ENCODE results near the gene YPEL1. TPM values are rescaled to one million over a fixed set of nuclear protein-coding genes. Genes with fewer than 3 reads are reported as not detected.

The YPEL1 gene
- total and polyA plus RNA-seq, 2 of the 13 experiments (the other 11 are each of a cell fraction or from before 2014, with no cell fraction given), result 0.33 to 2.5 TPM

DNA sequence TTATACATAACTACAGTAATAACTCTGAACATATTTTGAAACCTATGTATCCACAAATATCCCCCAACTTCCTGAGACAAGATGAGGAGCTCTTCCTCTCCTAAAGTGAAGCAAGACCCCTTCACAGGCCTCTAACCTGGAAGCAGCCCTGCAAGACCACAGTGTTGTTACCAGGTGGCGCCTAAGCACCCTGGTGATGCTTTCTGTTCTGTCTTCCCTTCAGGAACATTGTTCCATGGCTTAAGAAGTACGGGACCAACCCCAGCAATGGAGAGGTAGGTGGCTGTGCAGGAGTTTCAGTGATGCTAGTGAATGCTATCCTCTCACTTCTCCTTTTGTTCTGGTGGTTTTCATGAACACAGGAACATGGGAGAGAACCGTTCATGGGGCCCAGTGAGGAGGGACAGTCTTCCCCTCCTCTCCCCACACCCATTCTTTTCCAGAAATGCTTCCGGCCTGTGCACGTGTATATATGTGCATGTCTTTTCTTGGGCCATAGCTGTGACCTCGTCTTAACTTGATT is 63.4 kb downstream of the YPEL1 start (continued):
- TF ChIP-seq ZNF792 (CRISPR knock-in tag; IDR thresholded peaks at IDR 0.05), result no peak
- no peak for TF ChIP-seq ZSCAN20 (CRISPR knock-in tag; IDR thresholded peaks at IDR 0.05; ENCODE audit: borderline replicate concordance)
- TF ChIP-seq, protein P1, sequence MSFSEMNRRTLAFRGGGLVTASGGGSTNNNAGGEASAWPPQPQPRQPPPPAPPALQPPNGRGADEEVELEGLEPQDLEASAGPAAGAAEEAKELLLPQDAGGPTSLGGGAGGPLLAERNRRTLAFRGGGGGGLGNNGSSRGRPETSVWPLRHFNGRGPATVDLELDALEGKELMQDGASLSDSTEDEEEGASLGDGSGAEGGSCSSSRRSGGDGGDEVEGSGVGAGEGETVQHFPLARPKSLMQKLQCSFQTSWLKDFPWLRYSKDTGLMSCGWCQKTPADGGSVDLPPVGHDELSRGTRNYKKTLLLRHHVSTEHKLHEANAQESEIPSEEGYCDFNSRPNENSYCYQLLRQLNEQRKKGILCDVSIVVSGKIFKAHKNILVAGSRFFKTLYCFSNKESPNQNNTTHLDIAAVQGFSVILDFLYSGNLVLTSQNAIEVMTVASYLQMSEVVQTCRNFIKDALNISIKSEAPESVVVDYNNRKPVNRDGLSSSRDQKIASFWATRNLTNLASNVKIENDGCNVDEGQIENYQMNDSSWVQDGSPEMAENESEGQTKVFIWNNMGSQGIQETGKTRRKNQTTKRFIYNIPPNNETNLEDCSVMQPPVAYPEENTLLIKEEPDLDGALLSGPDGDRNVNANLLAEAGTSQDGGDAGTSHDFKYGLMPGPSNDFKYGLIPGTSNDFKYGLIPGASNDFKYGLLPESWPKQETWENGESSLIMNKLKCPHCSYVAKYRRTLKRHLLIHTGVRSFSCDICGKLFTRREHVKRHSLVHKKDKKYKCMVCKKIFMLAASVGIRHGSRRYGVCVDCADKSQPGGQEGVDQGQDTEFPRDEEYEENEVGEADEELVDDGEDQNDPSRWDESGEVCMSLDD (CRISPR knock-in tag; IDR thresholded peaks at IDR 0.05; ENCODE audit: borderline replicate concordance), result no peak
- no peak for TF ChIP-seq YEATS4 (CRISPR knock-in tag; IDR thresholded peaks at IDR 0.05; ENCODE audit: borderline replicate concordance)
- no peak for TF ChIP-seq THYN1 (CRISPR knock-in tag; IDR thresholded peaks at IDR 0.05; ENCODE audit: borderline replicate concordance, low read depth)
- TF ChIP-seq RFX1 (IDR thresholded peaks at IDR 0.05), result no peak
- no peak for TF ChIP-seq TSC22D2 (CRISPR knock-in tag; IDR thresholded peaks at IDR 0.05; ENCODE audit: borderline replicate concordance)
- TF ChIP-seq ZNF557 (CRISPR knock-in tag; IDR thresholded peaks at IDR 0.05), result no peak
- no peak for TF ChIP-seq RARA (CRISPR knock-in tag; IDR thresholded peaks at IDR 0.05)
- no peak for TF ChIP-seq NR2C2 (CRISPR knock-in tag; IDR thresholded peaks at IDR 0.05; ENCODE audit: borderline replicate concordance)
- TF ChIP-seq ZNF550 (CRISPR knock-in tag; IDR thresholded peaks at IDR 0.05; ENCODE audit: borderline replicate concordance), result no peak

DNA sequence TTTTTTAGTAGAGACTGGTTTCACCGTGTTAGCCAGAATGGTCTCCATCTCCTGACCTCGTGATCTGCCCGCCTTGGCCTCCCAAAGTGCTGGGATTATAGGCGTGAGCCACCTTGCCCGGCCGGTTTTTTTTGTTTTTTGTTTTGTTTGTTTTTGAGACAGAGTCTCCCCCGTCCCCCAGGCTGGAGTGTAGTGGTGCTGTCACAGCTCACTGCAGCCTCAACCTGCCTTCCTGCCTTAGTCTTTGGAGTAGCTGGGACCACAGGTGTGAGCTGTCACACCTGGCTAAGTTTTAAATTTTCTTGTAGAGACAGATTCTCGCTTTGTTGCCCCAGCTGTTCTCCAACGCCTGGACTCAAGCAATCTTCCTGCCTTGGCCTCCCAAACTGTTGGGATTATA is 66.6 kb downstream of the YPEL1 start:
- intact Hi-C loops (cut with micrococcal nuclease; ENCODE audit: unreplicated experiment), result no loop called here
- CTCF ChIA-PET (ENCODE audit: low intra/inter-chr PET ratio, low total read pairs), result no interaction called here
- TF ChIP-seq ZNF530 (CRISPR knock-in tag; IDR thresholded peaks at IDR 0.05; ENCODE audit: low read depth) (no peak), RCOR2 (CRISPR knock-in tag; IDR thresholded peaks at IDR 0.05) (no peak), ZNF160 (CRISPR knock-in tag; IDR thresholded peaks at IDR 0.05) (no peak), RELA (CRISPR knock-in tag; IDR thresholded peaks at IDR 0.05) (no peak), TMF1 (CRISPR knock-in tag; IDR thresholded peaks at IDR 0.05; ENCODE audit: low read depth) (no peak), MAFG (CRISPR knock-in tag; IDR thresholded peaks at IDR 0.05) (no peak), NPAS2 (CRISPR knock-in tag; IDR thresholded peaks at IDR 0.05; ENCODE audit: borderline replicate concordance) (no peak), CREM (IDR thresholded peaks at IDR 0.05) (no peak), CREM (CRISPR knock-in tag; IDR thresholded peaks at IDR 0.05) (no peak)
- TF ChIP-seq, protein P2, sequence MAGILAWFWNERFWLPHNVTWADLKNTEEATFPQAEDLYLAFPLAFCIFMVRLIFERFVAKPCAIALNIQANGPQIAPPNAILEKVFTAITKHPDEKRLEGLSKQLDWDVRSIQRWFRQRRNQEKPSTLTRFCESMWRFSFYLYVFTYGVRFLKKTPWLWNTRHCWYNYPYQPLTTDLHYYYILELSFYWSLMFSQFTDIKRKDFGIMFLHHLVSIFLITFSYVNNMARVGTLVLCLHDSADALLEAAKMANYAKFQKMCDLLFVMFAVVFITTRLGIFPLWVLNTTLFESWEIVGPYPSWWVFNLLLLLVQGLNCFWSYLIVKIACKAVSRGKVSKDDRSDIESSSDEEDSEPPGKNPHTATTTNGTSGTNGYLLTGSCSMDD (CRISPR knock-in tag; IDR thresholded peaks at IDR 0.05), result no peak
- TF ChIP-seq, protein P3, sequence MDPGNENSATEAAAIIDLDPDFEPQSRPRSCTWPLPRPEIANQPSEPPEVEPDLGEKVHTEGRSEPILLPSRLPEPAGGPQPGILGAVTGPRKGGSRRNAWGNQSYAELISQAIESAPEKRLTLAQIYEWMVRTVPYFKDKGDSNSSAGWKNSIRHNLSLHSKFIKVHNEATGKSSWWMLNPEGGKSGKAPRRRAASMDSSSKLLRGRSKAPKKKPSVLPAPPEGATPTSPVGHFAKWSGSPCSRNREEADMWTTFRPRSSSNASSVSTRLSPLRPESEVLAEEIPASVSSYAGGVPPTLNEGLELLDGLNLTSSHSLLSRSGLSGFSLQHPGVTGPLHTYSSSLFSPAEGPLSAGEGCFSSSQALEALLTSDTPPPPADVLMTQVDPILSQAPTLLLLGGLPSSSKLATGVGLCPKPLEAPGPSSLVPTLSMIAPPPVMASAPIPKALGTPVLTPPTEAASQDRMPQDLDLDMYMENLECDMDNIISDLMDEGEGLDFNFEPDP (CRISPR knock-in tag; conservative IDR thresholded peaks at IDR 0.05), result no peak

More for the DNA sequence above, 66.6 kb downstream of the YPEL1 start:
- Histone ChIP-seq H3K27ac (ENCODE audit: extremely low read length, insufficient read depth, low read length) (no peak overlapping the region), H3K4me1 (ENCODE audit: insufficient read depth, low read length) (peaks cover 20% of the 10 kb centered on the region), H2AFZ (ENCODE audit: low read length) (no peak overlapping the region), H3K36me3 (replicated peaks in 1 of 2; ENCODE audit: control insufficient read depth in 1 of 2, insufficient read depth in 2 of 2, low read length in 2 of 2) (peaks cover 17 to 42% of the 10 kb centered on the region in 2 experiments), H3K9ac (ENCODE audit: insufficient read depth, low read depth, low read length) (no peak overlapping the region), H4K20me1 (ENCODE audit: insufficient read depth, low read length) (no peaks in the 10 kb centered on the region; the same call in 1 of the 2 replicates), H3K4me3 (replicated peaks in 1 of 3; ENCODE audit: insufficient read depth in 1 of 3, low read depth in 2 of 3, low read length in 3 of 3) (no peak overlapping the region), H3K4me2 (ENCODE audit: low read depth, low read length) (no peak overlapping the region), H3K9me3 (ENCODE audit: low read length) (no peaks in the 10 kb centered on the region), H3K27me3 (ENCODE audit: control insufficient read depth in 1 of 2, insufficient read depth in 2 of 2, low read length in 2 of 2) (no peaks in the 10 kb centered on the region), H3K79me2 (ENCODE audit: insufficient read depth, low read length) (peaks cover 12% of the 10 kb centered on the region)
- in situ Hi-C loops (cut with HindIII; ENCODE audit: extremely low pct_ligation_motif_present, low pct_unique_long_range_greater_than_20kb), result loop anchor here (10.0 kb wide), 1 partner anchor 46 kb away; no protein-coding TSS in a partner anchor
- POLR2A ChIA-PET, result interaction anchor here (4.1 kb wide), 1 partner anchor 9 kb away, joined by 27 read pairs; no protein-coding TSS in a partner anchor
- DNase-seq (ENCODE audit: low spot score) (no peak), ATAC-seq (no peak), FAIRE-seq (no peak)
- WGBS (ENCODE audit: low lambda C conversion rate), result 96% methylated on average over 9 of the region's 9 CpGs
- no TSS peak for BruUV-seq (replicated peaks)

Data from HepG2 (cell line).